NCI-H2081 treated with DMSO at 0.1 percent for 48 hours (cell line): ENCODE data around the gene TOM1L2.
"Not testable (repeated sequence)": the region's sequence is repeated elsewhere in the genome, so short reads cannot be mapped to it uniquely, and the experiment has no call there.

Experiments used
- DNase-seq: peaks from one replicate; lab custom pipeline; 2025; lab: John Stamatoyannopoulos, UW

The TOM1L2 gene

DNA sequence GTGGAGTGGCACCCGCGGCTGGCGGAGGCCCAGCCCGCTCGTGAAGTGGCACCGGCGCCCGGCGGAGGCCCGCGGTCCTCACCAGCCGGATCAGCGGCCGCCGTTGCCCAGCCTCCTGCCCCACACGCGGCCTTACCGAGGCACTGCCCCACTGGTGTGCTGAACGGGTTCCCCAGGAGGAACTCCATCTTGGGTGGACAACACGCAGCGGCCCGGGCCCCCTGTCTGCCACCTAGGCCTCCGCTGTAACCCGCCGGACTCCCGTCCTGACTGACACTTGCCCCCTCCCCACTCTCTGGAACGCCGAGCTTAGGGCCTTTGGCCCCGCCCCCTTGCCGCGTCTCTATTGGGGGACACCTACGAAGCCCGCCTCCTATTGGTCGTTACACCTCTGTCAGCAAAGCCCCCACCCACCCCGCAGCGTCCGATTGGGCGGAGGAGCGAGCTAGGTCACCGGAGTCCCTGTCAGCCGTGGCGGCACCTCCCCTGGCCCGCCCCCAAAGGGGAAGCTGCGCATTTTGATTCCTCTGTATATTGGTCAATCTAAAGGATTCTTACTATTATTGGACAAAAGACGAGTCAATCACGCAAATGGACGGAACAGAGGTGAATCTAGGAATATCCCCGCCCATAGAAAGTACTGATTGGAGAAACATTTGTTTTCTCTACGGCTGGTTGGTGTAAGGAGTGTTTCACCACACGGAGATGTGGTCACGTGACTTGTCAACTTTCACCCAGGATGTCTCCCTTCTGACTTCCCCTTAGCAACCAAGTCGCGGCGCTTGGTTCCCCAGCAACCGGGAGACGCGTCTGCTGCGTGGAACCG, at the start of gene TOM1L2, which contains the start of gene DRC3:
Gene TOM1L2 (minus strand): TSS at position 275 of the 826 bp plus-strand sequence. CDS start 87 bp downstream, at position 188.
Gene DRC3 (plus strand): TSS at position 737 of the 826 bp plus-strand sequence. CDS start 4,737 bp downstream, outside the sequence.
- DNase-seq, result peak; percentile 98

DNA sequence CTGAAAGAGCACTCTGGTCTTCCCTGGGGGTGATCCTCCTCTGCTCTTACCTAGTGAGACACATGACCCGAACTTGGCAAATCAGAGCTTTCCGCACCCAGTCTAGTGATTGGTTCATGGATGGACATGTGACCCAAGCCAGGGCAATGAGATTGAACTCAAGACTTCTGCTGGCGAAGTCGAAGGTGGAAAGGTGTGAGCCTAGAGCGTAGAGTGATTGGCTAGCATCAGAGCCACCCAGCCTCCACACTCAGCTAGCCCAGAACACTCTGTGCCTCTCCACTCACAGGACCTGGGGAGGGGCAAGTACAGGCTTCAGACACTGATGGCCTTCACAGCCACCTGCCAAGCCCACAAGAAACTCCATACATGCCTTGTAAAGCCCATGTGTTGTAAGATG, 49.2 kb upstream of the TOM1L2 start:
- no peak for DNase-seq

- DNase-seq, result no peak
These were observed 48.8 kb upstream of the TOM1L2 start for GRCh38 chr17:18020971-18021370.

- DNase-seq, result no peak
These were observed 47.6 kb upstream of the TOM1L2 start for GRCh38 chr17:18019838-18020154.

- no peak for DNase-seq
These were observed 46.3 kb upstream of the TOM1L2 start for GRCh38 chr17:18018411-18018921.

- no peak for DNase-seq
These were observed 45.8 kb upstream of the TOM1L2 start for GRCh38 chr17:18017958-18018357.

DNA sequence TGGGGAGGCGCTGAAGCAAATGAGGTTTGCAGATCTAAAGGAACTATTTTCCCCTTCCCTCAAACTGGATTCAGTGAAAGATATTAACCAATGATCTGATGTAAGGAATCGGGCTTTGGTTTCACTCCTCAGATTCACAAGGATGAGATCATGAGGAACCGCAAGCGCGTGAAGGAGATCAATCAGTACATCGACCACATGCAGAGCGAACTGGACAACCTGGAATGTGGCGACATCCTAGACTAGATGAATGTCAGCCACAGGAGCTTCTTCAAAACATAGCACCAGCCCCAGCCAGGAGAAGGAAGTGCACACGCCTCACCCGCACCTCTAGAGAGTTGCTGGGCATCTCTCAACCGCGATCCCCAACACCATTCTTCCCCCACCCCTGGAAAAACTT, 44.2 kb upstream of the TOM1L2 start:
- DNase-seq, result no peak

DNA sequence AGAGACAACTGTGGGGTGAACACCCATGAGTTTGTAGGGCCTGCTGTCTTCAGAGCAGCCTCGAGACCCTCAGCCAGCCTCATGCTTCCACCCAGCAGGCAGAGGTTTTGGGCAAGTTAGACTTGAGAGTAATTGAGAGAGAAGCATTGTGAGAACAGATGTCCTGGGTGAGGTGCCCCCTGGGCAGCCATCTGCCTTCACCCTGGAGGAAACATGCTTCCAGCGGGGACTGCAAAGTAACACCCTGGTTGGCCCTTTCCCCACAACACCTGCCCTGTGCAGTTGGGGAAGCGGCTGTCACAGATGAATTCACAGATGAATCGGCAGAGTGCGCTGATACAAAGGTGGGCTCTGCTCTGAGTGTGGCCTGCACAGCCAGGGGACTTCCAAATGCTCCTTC, 43.4 kb upstream of the TOM1L2 start:
- no peak for DNase-seq

- no peak for DNase-seq
These were observed 41.8 kb upstream of the TOM1L2 start for GRCh38 chr17:18014006-18014405.

GRCh38 chr17:18011286-18011685, 39.1 kb upstream of the TOM1L2 start:
- no peak for DNase-seq

DNA sequence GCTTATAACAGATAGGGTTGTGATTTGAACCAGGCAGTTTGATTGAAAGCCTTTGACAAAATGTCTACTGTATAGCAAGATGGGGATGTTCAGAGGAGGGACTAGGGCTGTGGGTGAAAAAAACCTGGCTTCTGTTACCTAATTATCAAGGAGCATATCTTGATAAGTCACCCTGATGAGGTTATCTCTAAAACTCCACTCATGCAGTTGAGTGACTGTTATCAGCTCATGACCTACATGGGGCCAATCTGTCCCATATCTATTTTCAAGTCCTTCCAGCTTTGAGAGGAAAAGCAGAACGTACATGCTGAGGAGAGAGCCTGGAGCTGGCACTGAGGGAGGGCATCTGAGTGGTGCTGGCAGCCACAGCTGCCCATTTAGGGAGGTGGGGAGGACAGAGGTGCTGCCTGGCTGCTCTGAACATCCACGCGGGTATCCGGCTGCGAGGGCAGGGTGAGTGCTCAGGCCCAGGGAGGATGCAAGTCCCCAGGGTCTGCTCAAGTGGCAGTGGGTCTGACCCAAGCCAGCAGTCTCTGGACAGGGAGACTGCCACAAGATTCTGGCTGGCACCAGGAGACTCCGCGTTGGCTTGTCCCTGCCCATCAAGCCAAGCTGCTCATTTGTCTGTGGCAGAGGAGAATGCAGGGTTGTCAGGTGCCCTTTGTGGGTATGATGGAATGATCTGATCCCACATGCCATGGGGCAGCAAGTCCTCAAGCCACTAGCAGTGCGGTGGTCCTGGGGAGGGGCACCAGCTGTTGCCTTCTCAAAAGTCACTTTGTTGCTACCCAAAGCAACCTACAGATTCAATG, 37.6 kb upstream of the TOM1L2 start:
- no peak for DNase-seq

GRCh38 chr17:18008496-18009268, 36.5 kb upstream of the TOM1L2 start:
- DNase-seq, result no peak

GRCh38 chr17:18006495-18007239, 34.5 kb upstream of the TOM1L2 start:
- DNase-seq, result no peak

- DNase-seq, result no peak
These were observed 33.3 kb upstream of the TOM1L2 start for GRCh38 chr17:18005496-18005895.

DNA sequence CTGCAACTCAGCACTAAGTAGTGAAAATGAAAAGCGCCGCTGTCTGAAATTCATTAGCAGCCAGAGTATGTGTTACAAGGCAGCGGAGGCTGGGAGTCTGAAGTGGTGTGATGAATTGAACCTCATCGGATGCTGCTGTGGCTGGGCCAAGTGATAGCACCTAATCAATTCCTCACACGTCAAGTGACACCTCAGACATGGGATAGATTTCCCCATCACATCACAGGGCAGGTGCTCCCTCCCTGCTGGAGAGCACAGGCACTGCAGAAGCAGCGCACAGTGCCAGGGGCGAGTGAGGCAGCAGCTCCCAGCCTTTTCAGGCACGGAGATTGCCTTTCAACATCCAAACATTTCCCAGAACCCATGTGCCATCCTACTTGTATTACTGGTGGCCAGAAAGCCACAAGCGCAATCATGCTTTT, 32.7 kb upstream of the TOM1L2 start:
- no peak for DNase-seq

- no peak for DNase-seq
These were observed 32.1 kb upstream of the TOM1L2 start for GRCh38 chr17:18004345-18004744.

DNA sequence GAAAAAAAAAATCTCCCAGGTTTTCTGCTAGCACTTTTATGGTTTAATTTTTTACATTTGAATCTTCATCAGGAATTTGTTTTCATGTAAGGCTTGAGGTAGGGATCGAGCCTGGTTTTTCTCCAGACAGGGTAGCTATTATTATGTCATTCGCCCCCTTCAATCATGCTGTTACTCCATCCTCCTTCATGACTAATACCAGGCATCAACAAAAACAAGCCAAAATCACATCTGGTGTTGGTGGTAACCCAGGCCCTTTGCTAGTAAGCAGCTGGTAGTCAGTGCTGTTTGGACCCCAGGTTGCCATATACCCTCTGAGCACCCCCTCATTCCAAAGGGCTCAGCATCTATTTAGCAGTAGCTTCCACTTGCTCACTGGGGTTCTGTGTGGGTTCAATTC, 30.0 kb upstream of the TOM1L2 start:
- no peak for DNase-seq

DNA sequence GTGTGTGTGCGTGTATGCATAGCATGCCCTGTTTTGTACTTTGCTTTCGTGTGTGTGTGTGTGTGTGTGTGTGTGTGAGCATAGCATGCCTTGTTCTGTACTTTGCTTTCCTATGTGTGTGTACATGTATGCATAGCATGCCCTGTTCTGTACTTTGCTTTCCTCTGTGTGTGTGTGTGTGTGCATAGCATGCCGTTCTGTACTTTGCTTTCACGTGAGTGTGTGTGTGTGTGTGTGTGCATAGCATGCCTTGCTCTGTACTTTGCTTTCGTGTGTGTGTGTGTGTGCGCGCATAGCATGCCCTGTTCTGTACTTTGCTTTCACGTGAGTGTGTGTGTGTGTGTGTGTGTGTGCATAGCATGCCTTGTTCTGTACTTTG, 27.8 kb upstream of the TOM1L2 start:
- DNase-seq, result no peak

DNA sequence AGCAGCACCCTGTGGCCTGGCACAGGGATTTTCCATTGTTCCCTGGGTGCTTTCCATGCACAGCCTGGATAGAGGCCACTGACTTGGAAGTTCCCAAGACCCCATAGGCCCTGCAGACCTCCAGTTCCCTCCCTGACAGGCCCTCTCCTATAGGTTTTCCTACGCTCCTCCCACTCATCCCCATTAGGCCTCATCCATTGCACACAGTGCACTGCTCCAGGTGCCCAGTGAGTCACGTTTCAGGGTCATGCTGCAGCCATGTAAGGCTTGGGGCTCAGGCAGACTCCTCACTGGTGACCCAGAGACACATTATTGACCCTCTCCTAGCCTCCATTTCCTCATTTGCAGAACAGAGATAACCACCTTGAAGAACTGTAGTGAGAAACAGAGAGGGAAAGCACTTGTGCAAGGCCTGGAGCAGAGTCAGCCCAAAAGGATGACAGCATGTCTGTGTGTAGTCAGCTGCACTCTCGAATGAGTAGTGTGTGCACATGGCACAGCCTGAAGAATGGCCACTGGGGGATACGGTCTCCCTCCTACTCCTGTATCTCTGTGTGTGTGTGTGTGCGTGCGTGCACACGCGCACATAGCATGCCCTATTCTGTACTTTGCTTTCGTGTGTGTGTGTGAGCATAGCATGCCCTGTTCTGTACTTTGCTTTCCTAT, 27.3 kb upstream of the TOM1L2 start:
- no peak for DNase-seq

DNA sequence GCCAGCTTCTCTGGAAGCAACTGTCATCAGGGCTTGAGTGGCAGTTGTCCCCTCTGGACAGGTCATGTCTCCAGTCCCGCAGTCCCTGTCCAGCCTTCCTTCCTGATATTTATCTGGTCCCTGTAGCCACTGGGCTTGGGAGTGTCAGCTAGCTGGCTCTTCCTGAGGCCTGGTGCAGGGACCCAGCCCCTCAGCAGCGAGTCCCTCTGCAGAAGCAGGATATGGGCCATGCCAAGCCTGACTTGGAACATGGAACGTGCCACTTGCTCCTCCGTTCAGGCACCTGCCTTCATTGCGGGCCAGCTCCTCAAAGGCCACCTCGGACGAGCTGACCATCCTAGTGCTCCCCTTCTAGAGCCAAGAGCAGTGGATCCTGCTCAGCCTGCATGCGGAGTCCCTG, 26.7 kb upstream of the TOM1L2 start:
- DNase-seq, result no peak

DNA sequence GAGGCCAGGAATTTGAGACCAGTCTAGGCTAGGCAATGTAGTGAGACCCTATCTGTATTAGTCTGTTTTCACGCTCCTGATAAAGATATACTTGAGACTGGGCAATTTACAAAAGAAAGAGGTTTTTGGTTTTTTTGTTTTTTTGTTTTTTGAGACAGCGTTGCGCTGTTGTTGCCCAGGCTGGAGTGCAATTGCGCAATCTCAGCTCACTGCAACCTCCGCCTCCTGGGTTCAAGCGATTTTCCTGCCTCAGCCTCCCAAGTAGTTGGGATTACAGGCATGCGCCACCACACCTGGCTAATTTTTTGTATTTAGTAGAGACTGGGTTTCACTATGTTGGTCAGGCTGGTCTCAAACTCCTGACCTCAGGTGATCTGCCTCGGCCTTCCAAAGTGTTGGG, 23.7 kb upstream of the TOM1L2 start:
- not testable (repeated sequence) for DNase-seq
